Adipose tissue (tissue), 3 donors: ENCODE data around the gene C7orf57. TPM values are rescaled to one million over a fixed set of nuclear protein-coding genes. Genes with fewer than 3 reads are reported as not detected.
"Not testable (repeated sequence)": the region's sequence is repeated elsewhere in the genome, so short reads cannot be mapped to it uniquely, and the experiment has no call there.

Source experiments
- H3K27ac ChIP-seq: one replicate; pipeline ENCODE4 v1.5.1; 2013; ENCODE audit warnings: low read depth, low read length
- WGBS, 3 donors: extraction: QIAGEN DNeasy Blood & Tissue Kit; methylation state at CpG; one replicate each; pipeline ENCODE4 v1.1.7; 2013; 5-methylcytosine and 5-hydroxymethylcytosine counted together
- polyA plus RNA-seq, 3 donors: library from polyadenylated mRNA; stranded (reverse); fragments of 200-250 nt; gene quantifications; one replicate each; pipeline ENCODE4 v1.2.3, GENCODE V29; 2013
- donor health status: healthy with polysubstance abuse.
- donor health status: Bipolar disorder and iron deficiency.
- donor health status: healthy.

C7orf57 gene
- polyA plus RNA-seq, 3 donors: not detected

GRCh38 chr7:48067475-48067874 is 32.1 kb downstream of the C7orf57 start:
- no peak overlapping the region for H3K27ac ChIP-seq
- WGBS, 3 donors: 87 to 99% (median 92%) methylated on average over 2 of the region's 2 CpGs

GRCh38 chr7:48074204-48074654 is 38.9 kb downstream of the C7orf57 start:
- no peak overlapping the region for H3K27ac ChIP-seq

- WGBS, 3 donors: 76 to 85% (median 80%) methylated on average over 1 of the region's 1 CpG
- no peak overlapping the region for H3K27ac ChIP-seq
These were observed 42.1 kb downstream of the C7orf57 start for GRCh38 chr7:48077423-48077822.

GRCh38 chr7:48078470-48078869 is 43.1 kb downstream of the C7orf57 start:
- WGBS, 3 donors: 83 to 88% (median 86%) methylated on average over 2 of the region's 2 CpGs
- H3K27ac ChIP-seq: no peak overlapping the region

- H3K27ac ChIP-seq: not testable (repeated sequence)
These were observed 47.0 kb downstream of the C7orf57 start for GRCh38 chr7:48082378-48082777.

GRCh38 chr7:48083114-48083830 is 47.9 kb downstream of the C7orf57 start:
- 64 to 75% (median 73%) methylated on average over 6 of the region's 6 CpGs for WGBS, 3 donors
- no peak overlapping the region for H3K27ac ChIP-seq

GRCh38 chr7:48084727-48085432 is 49.5 kb downstream of the C7orf57 start:
- no peak overlapping the region for H3K27ac ChIP-seq
- 52 to 80% (median 56%) methylated on average over 9 of the region's 9 CpGs for WGBS, 3 donors

GRCh38 chr7:48085433-48085791 is 50.1 kb downstream of the C7orf57 start:
- WGBS, 3 donors: 93 to 97% (median 94%) methylated on average over 1 of the region's 1 CpG
- H3K27ac ChIP-seq: no peak overlapping the region

- no peak overlapping the region for H3K27ac ChIP-seq
- WGBS, 3 donors: 50 to 88% (median 80%) methylated on average over 1 of the region's 1 CpG
These were observed 50.6 kb downstream of the C7orf57 start for GRCh38 chr7:48085942-48086341.

GRCh38 chr7:48087349-48087748 is 52.0 kb downstream of the C7orf57 start:
- no peak overlapping the region for H3K27ac ChIP-seq
- WGBS, 3 donors: 59 to 93% (median 75%) methylated on average over 7 of the region's 7 CpGs

GRCh38 chr7:48088559-48089045 is 53.3 kb downstream of the C7orf57 start:
- H3K27ac ChIP-seq: peak overlapping the region; percentile 30
- 0% methylated on average over 20 to 25 of the region's 25 CpGs for WGBS, 3 donors

GRCh38 chr7:48089046-48090003 is 54.0 kb downstream of the C7orf57 start, which contains the start of gene UPP1:
Gene UPP1, plus strand, starts transcription at chr7:48089265. Its CDS starts 5,519 bp downstream, at chr7:48094784.
- peak within 1 kb of the TSS; percentile 30 for H3K27ac ChIP-seq
- WGBS, 3 donors: 2 to 4% (median 4%) methylated on average over 67 to 96 of the region's 96 CpGs

GRCh38 chr7:48090095-48090805 is 54.9 kb downstream of the C7orf57 start:
- no peak overlapping the region for H3K27ac ChIP-seq
- WGBS, 3 donors: 45 to 75% (median 58%) methylated on average over 28 of the region's 28 CpGs

GRCh38 chr7:48091506-48092433 is 56.4 kb downstream of the C7orf57 start:
- no peak overlapping the region for H3K27ac ChIP-seq
- WGBS, 3 donors: 74 to 90% (median 84%) methylated on average over 10 of the region's 10 CpGs

GRCh38 chr7:48094861-48095293 is 59.5 kb downstream of the C7orf57 start:
- H3K27ac ChIP-seq: no peak overlapping the region

GRCh38 chr7:48096273-48096672 is 60.9 kb downstream of the C7orf57 start:
- WGBS, 3 donors: 38 to 86% (median 50%) methylated on average over 2 of the region's 2 CpGs
- no peak overlapping the region for H3K27ac ChIP-seq

More at GRCh38 chr7:48094861-48095293, 59.5 kb downstream of the C7orf57 start:
- WGBS, 3 donors: 91 to 98% (median 93%) methylated on average over 3 of the region's 3 CpGs
